MM.1S (cell line): ENCODE measurements around the gene TMEM59L.

Experiments used
- CTCF ChIP-seq: fragments of 300-600 bp; sonication (generic); IDR thresholded peaks from 2 replicates; pipeline ENCODE4 v1.5.1; 2016; ENCODE audit warnings: antibody characterized with exemption, low read length, mixed read lengths
- EZH2 ChIP-seq: fragments of 300-600 bp; sonication (generic); optimal IDR thresholded peaks from 2 replicates; pipeline ENCODE3; 2017; ENCODE audit warnings: low read depth, mild to moderate bottlenecking, antibody characterized with exemption, low read length, mixed read lengths

GRCh38 chr19:18610245-18610555 lies 2.5 kb upstream of the TMEM59L start:
- TF ChIP-seq CTCF (no peak), EZH2 (no peak)
